Suprapubic skin (tissue), 3 donors: ENCODE data around the gene NFKBIB.

Experiments used
- CTCF ChIP-seq, 2 donors: fragments of 200-600 bp in 1 of 2; fragments of 450-650 bp in 1 of 2; sonication (generic) in 1 of 2; IDR thresholded peaks; one replicate each; pipeline ENCODE4 v1.5.1; 2016 to 2019; ENCODE audit warnings: antibody characterized with exemption in 2 of 2, mild to moderate bottlenecking in 1 of 2, moderate library complexity in 1 of 2
- EP300 ChIP-seq: sonication (generic); formaldehyde crosslinking; IDR thresholded peaks from one replicate; pipeline ENCODE4 v1.6.1; 2017; ENCODE audit warnings: antibody characterized with exemption

GRCh38 chr19:38910488-38910887 is 10.7 kb downstream of the NFKBIB start:
- TF ChIP-seq EP300 = no peak
- no peak for TF ChIP-seq CTCF (IDR thresholded peaks at IDR 0.05)
